Bronchus fibroblast of lung (primary cell): Measurements from ENCODE around the gene PTGIS. TPM values are rescaled to one million over a fixed set of nuclear protein-coding genes. Genes with fewer than 3 reads are reported as not detected.

Experiments used
- total RNA-seq: library from RNA; depleted of rRNA; stranded (reverse); fragments of >200 nt; gene quantifications from 2 replicates; pipeline ENCODE4 v1.2.3, GENCODE V29; 2015

Gene PTGIS
- total RNA-seq = 0.15 and 0.17 TPM in 2 replicates

DNA sequence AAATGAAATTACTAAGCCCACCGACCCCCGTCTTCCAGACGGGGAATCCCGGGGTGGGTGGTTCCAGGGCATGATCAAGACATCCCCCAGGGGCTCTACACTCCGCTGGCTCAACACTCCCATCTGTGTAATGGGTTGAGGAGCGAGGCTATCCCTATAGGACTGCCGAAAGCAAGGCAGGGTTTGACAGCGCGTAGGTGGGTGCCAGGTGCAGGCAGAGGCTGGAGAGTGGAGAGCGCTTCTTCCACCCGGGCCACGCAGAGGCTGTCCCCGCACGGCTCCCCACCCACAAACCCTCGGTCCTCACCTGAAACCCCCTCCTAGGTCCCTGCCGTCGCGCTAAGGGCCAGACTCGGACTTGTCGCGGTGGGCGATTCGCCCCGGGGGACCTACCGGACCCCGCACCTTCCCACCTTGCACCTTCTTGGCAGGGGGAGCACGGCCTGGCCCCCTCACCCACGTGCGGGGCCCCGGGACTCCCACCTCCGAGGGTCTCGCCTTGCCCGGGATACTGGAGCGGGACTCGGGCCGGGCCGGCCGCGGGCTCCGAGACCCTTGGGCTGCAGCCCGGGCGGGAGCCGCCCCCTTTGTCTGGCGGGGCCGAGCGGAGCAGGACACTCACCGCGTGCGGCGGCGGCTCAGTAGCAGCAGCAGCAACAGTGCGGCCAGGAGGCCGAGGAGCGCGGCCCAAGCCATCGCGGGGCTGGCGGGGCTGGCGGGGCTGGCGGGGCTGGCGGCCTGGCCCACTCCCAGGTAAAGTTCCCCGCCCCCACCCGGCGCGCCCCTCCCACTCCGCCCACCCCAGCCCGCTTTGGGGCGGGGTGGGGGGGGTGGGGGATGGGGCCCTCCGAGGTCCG, at the start of gene PTGIS:
Gene PTGIS (minus strand): TSS at position 717 of the 857 bp plus-strand sequence. CDS start 21 bp downstream, at position 696.

DNA sequence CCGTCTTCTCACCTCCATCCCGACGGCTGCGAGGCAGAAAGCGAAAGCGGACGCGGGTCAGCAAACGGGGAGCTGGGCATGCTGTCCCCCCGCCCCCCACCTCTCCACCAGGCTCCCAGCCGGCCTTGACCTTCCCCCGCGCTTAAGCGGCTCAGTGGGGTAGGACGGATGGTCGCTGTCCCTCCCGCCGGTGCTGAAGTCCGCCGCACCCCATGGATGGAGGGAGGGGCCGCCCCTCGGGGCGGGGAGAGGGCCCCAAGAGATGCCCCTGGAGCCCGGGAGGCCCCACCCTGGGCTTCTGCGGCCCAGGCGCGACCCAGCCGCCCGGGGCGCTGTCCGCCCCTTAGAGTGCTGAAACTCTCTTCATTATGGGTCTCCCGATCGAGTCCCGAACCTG, 85.3 kb downstream of the PTGIS start, which contains the start of gene KCNB1:
Gene KCNB1 (minus strand): TSS at position 48 of the 397 bp plus-strand sequence. CDS start 188 bp downstream, outside the sequence.

Other genes starting within 250 kb of the PTGIS start
- not detected in 2 replicates for gene KCNB1, start 85.5 kb downstream of the PTGIS start, total RNA-seq
- 10.6 and 12.9 TPM in 2 replicates for gene B4GALT5, start 145.7 kb upstream of the PTGIS start, total RNA-seq
- gene SLC9A8, start 244.7 kb upstream of the PTGIS start, total RNA-seq = 4.0 and 4.3 TPM in 2 replicates